HEK293T (cell line): ENCODE measurements around the gene PANX2.

Experiments used
- BHLHE40 ChIP-seq: fragments of 450-650 bp; IDR thresholded peaks from 2 replicates; pipeline ENCODE4 v1.6.1; 2016; ENCODE audit warnings: mild to moderate bottlenecking, moderate library complexity, borderline replicate concordance
- CTBP1 ChIP-seq: fragments of 450-650 bp; IDR thresholded peaks from 2 replicates; pipeline ENCODE4 v1.6.1; 2016; ENCODE audit warnings: borderline replicate concordance
- FOXK2 ChIP-seq: fragments of 450-650 bp; IDR thresholded peaks from 2 replicates; pipeline ENCODE4 v1.6.1; 2016; ENCODE audit warnings: mild to moderate bottlenecking
- FOXM1 ChIP-seq: fragments of 450-650 bp; IDR thresholded peaks from 2 replicates; pipeline ENCODE4 v1.6.1; 2017; ENCODE audit warnings: mild to moderate bottlenecking, borderline replicate concordance
- SUZ12 ChIP-seq: fragments of 450-650 bp; IDR thresholded peaks from 2 replicates; pipeline ENCODE4 v1.6.1; 2016; ENCODE audit warnings: mild to moderate bottlenecking
- ZNF384 ChIP-seq: fragments of 450-650 bp; IDR thresholded peaks from 2 replicates; pipeline ENCODE4 v1.6.1; 2016

- TF ChIP-seq SUZ12: no peak
- no peak for TF ChIP-seq ZNF384
- TF ChIP-seq FOXM1: no peak
- no peak for TF ChIP-seq CTBP1
- no peak for TF ChIP-seq BHLHE40
- no peak for TF ChIP-seq FOXK2
Measured at GRCh38 chr22:50186761-50187523, 16.4 kb downstream of the PANX2 start.
